KMS-11 (cell line): Measurements from ENCODE around the gene MPP7.

Experiments
- H2AFZ ChIP-seq: fragments of 200-600 bp; sonication (generic); 2 replicates; pipeline ENCODE4 v1.6.1; 2016; ENCODE audit warnings: antibody characterized with exemption, mixed run types, low read depth
- H3K27ac ChIP-seq: fragments of 200-600 bp; sonication (generic); 2 replicates; pipeline ENCODE4 v1.6.1; 2016; ENCODE audit warnings: mild to moderate bottlenecking, mixed run types
- H3K27me3 ChIP-seq: fragments of 200-600 bp; sonication (generic); 2 replicates; pipeline ENCODE4 v1.6.1; 2017; ENCODE audit warnings: mild to moderate bottlenecking, low read depth, mixed run types, moderate library complexity; ENCODE audit not compliant: insufficient read depth
- H3K36me3 ChIP-seq: fragments of 200-600 bp; sonication (generic); 2 replicates; pipeline ENCODE4 v1.6.1; 2017; ENCODE audit warnings: mild to moderate bottlenecking, mixed run types; ENCODE audit not compliant: insufficient read depth
- H3K4me1 ChIP-seq: fragments of 200-600 bp; sonication (generic); 2 replicates; pipeline ENCODE4 v1.6.1; 2016; ENCODE audit warnings: mild to moderate bottlenecking, low read depth, mixed run types; ENCODE audit not compliant: poor library complexity, severe bottlenecking
- H3K4me2 ChIP-seq: fragments of 200-600 bp; sonication (generic); 2 replicates; pipeline ENCODE4 v1.7.0; 2016; ENCODE audit warnings: mild to moderate bottlenecking, mixed run types
- H3K4me3 ChIP-seq: fragments of 200-600 bp; sonication (generic); IDR thresholded peaks from 2 replicates; pipeline ENCODE4 v1.6.1; 2017; ENCODE audit warnings: low read depth, low read length, mixed read lengths; ENCODE audit not compliant: insufficient read depth
- H3K79me2 ChIP-seq: fragments of 200-600 bp; sonication (generic); 2 replicates; pipeline ENCODE4 v1.6.1; 2016; ENCODE audit warnings: low read depth, mixed run types; ENCODE audit not compliant: insufficient read depth
- H3K9ac ChIP-seq: fragments of 200-600 bp; sonication (generic); 2 replicates; pipeline ENCODE4 v1.6.1; 2016; ENCODE audit warnings: mild to moderate bottlenecking, mixed run types
- H4K20me1 ChIP-seq: fragments of 200-600 bp; sonication (generic); 2 replicates; pipeline ENCODE4 v1.6.1; 2016; ENCODE audit warnings: mild to moderate bottlenecking, mixed run types; ENCODE audit not compliant: insufficient read depth
- TF ChIP-seq, protein P1 (sequence below): fragments of 200-600 bp; sonication (generic); conservative IDR thresholded peaks from 2 replicates; pipeline ENCODE4 v1.6.1; 2017; ENCODE audit warnings: low read depth, mild to moderate bottlenecking, antibody characterized with exemption, low read length, moderate library complexity, mixed read lengths

MPP7 gene

DNA sequence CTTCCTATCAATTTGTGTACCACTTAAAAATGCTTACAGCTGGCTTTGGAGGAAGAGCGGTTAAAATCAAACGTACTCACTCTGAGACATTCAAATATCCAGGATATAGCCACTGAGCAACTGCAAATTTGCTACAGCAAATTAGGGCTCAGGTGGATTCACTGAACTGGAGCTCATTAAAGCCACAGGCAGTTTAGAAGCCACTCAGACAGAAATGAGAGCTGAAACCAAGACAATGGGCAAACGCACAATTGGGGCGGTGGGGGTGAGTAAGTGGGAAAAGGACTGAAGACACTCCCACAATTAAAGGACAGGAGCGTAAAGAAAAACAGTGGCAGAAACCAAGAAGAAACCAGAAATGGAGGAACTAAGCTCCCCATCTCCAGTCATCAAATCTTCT is 20.5 kb downstream of the MPP7 start:
- Histone ChIP-seq H3K27me3 (no peaks in the 10 kb centered on the region), H4K20me1 (no peaks in the 10 kb centered on the region), H2AFZ (no peak overlapping the region), H3K36me3 (no peaks in the 10 kb centered on the region), H3K4me2 (no peak overlapping the region), H3K27ac (no peak overlapping the region), H3K4me3 (no peak overlapping the region), H3K79me2 (no peaks in the 10 kb centered on the region), H3K4me1 (no peaks in the 10 kb centered on the region), H3K9ac (no peak overlapping the region)
- TF ChIP-seq, protein P1, sequence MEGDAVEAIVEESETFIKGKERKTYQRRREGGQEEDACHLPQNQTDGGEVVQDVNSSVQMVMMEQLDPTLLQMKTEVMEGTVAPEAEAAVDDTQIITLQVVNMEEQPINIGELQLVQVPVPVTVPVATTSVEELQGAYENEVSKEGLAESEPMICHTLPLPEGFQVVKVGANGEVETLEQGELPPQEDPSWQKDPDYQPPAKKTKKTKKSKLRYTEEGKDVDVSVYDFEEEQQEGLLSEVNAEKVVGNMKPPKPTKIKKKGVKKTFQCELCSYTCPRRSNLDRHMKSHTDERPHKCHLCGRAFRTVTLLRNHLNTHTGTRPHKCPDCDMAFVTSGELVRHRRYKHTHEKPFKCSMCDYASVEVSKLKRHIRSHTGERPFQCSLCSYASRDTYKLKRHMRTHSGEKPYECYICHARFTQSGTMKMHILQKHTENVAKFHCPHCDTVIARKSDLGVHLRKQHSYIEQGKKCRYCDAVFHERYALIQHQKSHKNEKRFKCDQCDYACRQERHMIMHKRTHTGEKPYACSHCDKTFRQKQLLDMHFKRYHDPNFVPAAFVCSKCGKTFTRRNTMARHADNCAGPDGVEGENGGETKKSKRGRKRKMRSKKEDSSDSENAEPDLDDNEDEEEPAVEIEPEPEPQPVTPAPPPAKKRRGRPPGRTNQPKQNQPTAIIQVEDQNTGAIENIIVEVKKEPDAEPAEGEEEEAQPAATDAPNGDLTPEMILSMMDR, result no peak

GRCh38 chr10:28281726-28282315 is 21.0 kb downstream of the MPP7 start:
- H3K4me3 ChIP-seq, result no peak overlapping the region
- no peaks in the 10 kb centered on the region for H3K27me3 ChIP-seq
- no peak overlapping the region for H2AFZ ChIP-seq
- no peaks in the 10 kb centered on the region for H3K4me1 ChIP-seq
- H4K20me1 ChIP-seq, result no peaks in the 10 kb centered on the region
- H3K79me2 ChIP-seq, result no peaks in the 10 kb centered on the region
- H3K27ac ChIP-seq, result no peak overlapping the region
- TF ChIP-seq, protein P1, result no peak
- H3K36me3 ChIP-seq, result no peaks in the 10 kb centered on the region
- H3K9ac ChIP-seq, result no peak overlapping the region
- H3K4me2 ChIP-seq, result no peak overlapping the region

GRCh38 chr10:28280652-28281051 is 22.2 kb downstream of the MPP7 start:
- Histone ChIP-seq H3K79me2 (no peaks in the 10 kb centered on the region), H3K4me1 (no peaks in the 10 kb centered on the region), H3K36me3 (no peaks in the 10 kb centered on the region), H3K27ac (no peak overlapping the region), H3K9ac (no peak overlapping the region), H3K4me2 (no peak overlapping the region), H3K4me3 (no peak overlapping the region), H2AFZ (no peak overlapping the region), H4K20me1 (no peaks in the 10 kb centered on the region), H3K27me3 (no peaks in the 10 kb centered on the region)
- TF ChIP-seq, protein P1, result no peak

DNA sequence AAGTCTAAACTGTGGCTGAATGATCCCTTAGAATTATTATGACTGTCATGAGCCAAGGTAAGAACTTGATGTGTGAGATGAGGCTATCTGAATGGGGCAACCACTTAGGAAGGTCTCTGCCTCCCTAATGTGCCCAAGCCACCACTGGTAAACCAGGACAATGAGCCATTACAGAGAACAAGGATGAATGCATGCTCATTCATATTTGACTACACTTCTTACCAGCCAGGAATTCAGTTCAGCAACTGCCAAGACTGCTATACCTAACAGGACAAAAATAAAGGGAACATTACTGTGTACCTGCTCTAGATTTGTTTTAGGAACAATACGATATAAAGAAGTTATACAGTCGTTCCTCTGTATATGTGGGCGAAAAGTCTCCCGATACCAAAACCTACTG is 23.0 kb downstream of the MPP7 start:
- no peak overlapping the region for H3K4me2 ChIP-seq
- TF ChIP-seq, protein P1, result no peak
- H4K20me1 ChIP-seq, result no peaks in the 10 kb centered on the region
- no peak overlapping the region for H2AFZ ChIP-seq
- no peak overlapping the region for H3K4me3 ChIP-seq
- no peaks in the 10 kb centered on the region for H3K4me1 ChIP-seq
- no peaks in the 10 kb centered on the region for H3K36me3 ChIP-seq
- H3K27me3 ChIP-seq, result no peaks in the 10 kb centered on the region; the same call in 1 of the 2 replicates
- no peak overlapping the region for H3K9ac ChIP-seq
- no peaks in the 10 kb centered on the region for H3K79me2 ChIP-seq
- H3K27ac ChIP-seq, result no peak overlapping the region
